H9 (cell line): ENCODE data around the gene DOCK2. TPM values are rescaled to one million over a fixed set of nuclear protein-coding genes. Genes with fewer than 3 reads are reported as not detected.

Experiments
- DNase-seq: peaks from one replicate; pipeline ENCODE4 v3.0.0-alpha.2; 2017
- H2AFZ ChIP-seq: one replicate; pipeline ENCODE4 v1.6.1; 2013; ENCODE audit warnings: mild to moderate bottlenecking, low read length, control low read depth, moderate library complexity
- H2AK5ac ChIP-seq: 2 replicates; pipeline ENCODE4 v1.6.1; 2013; ENCODE audit warnings: low read length, control low read depth, mixed read lengths; ENCODE audit not compliant: insufficient read length
- H2BK120ac ChIP-seq: one replicate; pipeline ENCODE4 v1.6.1; 2013; ENCODE audit warnings: low read depth, mild to moderate bottlenecking, low read length, control low read depth, inconsistent platforms; ENCODE audit not compliant: poor library complexity, severe bottlenecking
- H2BK12ac ChIP-seq: 2 replicates; pipeline ENCODE4 v1.6.1; 2013; ENCODE audit warnings: low read length, control low read depth, mixed read lengths, low read depth; ENCODE audit not compliant: insufficient read length
- H2BK15ac ChIP-seq: 2 replicates; pipeline ENCODE4 v1.6.1; 2013; ENCODE audit warnings: low read depth, low read length, control low read depth
- H2BK20ac ChIP-seq: one replicate; pipeline ENCODE4 v1.6.1; 2013; ENCODE audit warnings: low read depth, mild to moderate bottlenecking, low read length, control low read depth, inconsistent platforms; ENCODE audit not compliant: poor library complexity, severe bottlenecking
- H2BK5ac ChIP-seq: 2 replicates; pipeline ENCODE4 v1.6.1; 2013; ENCODE audit warnings: low read length, control low read depth, mixed read lengths; ENCODE audit not compliant: insufficient read length
- H3K14ac ChIP-seq: 2 replicates; pipeline ENCODE4 v1.6.1; 2013; ENCODE audit warnings: low read length, control low read depth; ENCODE audit not compliant: insufficient read depth
- H3K18ac ChIP-seq: 2 replicates; pipeline ENCODE4 v1.6.1; 2013; ENCODE audit warnings: low read depth, mild to moderate bottlenecking, mixed read lengths, low read length, control low read depth; ENCODE audit not compliant: insufficient read length
- H3K23ac ChIP-seq: 2 replicates; pipeline ENCODE4 v1.6.1; 2013; ENCODE audit warnings: low read length, control low read depth, mixed read lengths, low read depth; ENCODE audit not compliant: insufficient read length
- H3K23me2 ChIP-seq: 2 replicates; pipeline ENCODE4 v1.6.1; 2013; ENCODE audit warnings: low read depth, mild to moderate bottlenecking, mixed read lengths, low read length, control low read depth; ENCODE audit not compliant: insufficient read length, poor library complexity, severe bottlenecking
- H3K27ac ChIP-seq: 2 replicates; pipeline ENCODE4 v1.5.1; 2013; ENCODE audit warnings: low read length, control low read depth, mixed read lengths, low read depth; ENCODE audit not compliant: insufficient read length
- H3K27me3 ChIP-seq: 2 replicates; pipeline ENCODE4 v1.6.1; 2013; ENCODE audit warnings: low read length, control low read depth, inconsistent platforms; ENCODE audit not compliant: insufficient read depth
- H3K4ac ChIP-seq: 2 replicates; pipeline ENCODE4 v1.6.1; 2013; ENCODE audit warnings: low read depth, mild to moderate bottlenecking, control low read depth, inconsistent platforms, low read length, moderate library complexity
- H3K4me1 ChIP-seq: 2 replicates; pipeline ENCODE4 v1.6.1; 2013; ENCODE audit warnings: low read length, control low read depth, inconsistent platforms; ENCODE audit not compliant: insufficient read depth
- H3K4me2 ChIP-seq: 2 replicates; pipeline ENCODE4 v1.6.1; 2013; ENCODE audit warnings: low read length, control low read depth, mixed read lengths; ENCODE audit not compliant: insufficient read length, insufficient read depth
- H3K56ac ChIP-seq: 2 replicates; pipeline ENCODE4 v1.6.1; 2013; ENCODE audit warnings: low read depth, mild to moderate bottlenecking, mixed read lengths, low read length, control low read depth; ENCODE audit not compliant: insufficient read length
- H3K79me1 ChIP-seq: 2 replicates; pipeline ENCODE4 v1.6.1; 2013; ENCODE audit warnings: low read depth, mild to moderate bottlenecking, moderate library complexity, low read length, control low read depth, inconsistent platforms; ENCODE audit not compliant: insufficient read depth, poor library complexity, severe bottlenecking
- H3K79me2 ChIP-seq: 2 replicates; pipeline ENCODE4 v1.6.1; 2013; ENCODE audit warnings: low read length, control low read depth, inconsistent platforms; ENCODE audit not compliant: insufficient read depth
- H3K9ac ChIP-seq: 2 replicates; pipeline ENCODE4 v1.6.1; 2013; ENCODE audit warnings: low read length, control low read depth, mixed read lengths; ENCODE audit not compliant: insufficient read length; ENCODE audit errors: extremely low read depth
- H3K9me3 ChIP-seq: one replicate; pipeline ENCODE4 v1.6.1; 2013; ENCODE audit warnings: low read depth, low read length, inconsistent platforms; ENCODE audit not compliant: control insufficient read depth
- H3T11ph ChIP-seq: one replicate; pipeline ENCODE4 v1.6.1; 2013; ENCODE audit warnings: mild to moderate bottlenecking, low read length, control low read depth, inconsistent platforms
- H4K20me1 ChIP-seq: one replicate; pipeline ENCODE4 v1.6.1; 2013; ENCODE audit not compliant: control insufficient read depth, insufficient read length, insufficient read depth
- H4K5ac ChIP-seq: 2 replicates; pipeline ENCODE4 v1.6.1; 2013; ENCODE audit warnings: low read depth, mild to moderate bottlenecking, mixed read lengths, low read length, control low read depth; ENCODE audit not compliant: insufficient read length
- H4K8ac ChIP-seq: replicated peaks from 2 replicates; pipeline ENCODE4 v1.6.1; 2013; ENCODE audit warnings: low read length, control low read depth, mixed read lengths, low read depth; ENCODE audit not compliant: insufficient read length
- H4K91ac ChIP-seq: 2 replicates; pipeline ENCODE4 v1.6.1; 2013; ENCODE audit warnings: low read depth, mild to moderate bottlenecking, moderate library complexity, mixed read lengths, low read length, control low read depth; ENCODE audit not compliant: insufficient read length
- H3K27ac Mint-ChIP-seq, 3 experiments: 2 replicates in 2 of 3; 3 replicates in 1 of 3; pipeline ENCODE4 v1.8.0; 2020 to 2021; ENCODE audit warnings: mixed read lengths in 3 of 3, mild to moderate bottlenecking in 1 of 3, moderate library complexity in 1 of 3
- H3K27me3 Mint-ChIP-seq: 2 replicates; pipeline ENCODE4 v1.8.0; 2021; ENCODE audit warnings: low read depth, mild to moderate bottlenecking, moderate library complexity, mixed read lengths
- H3K36me3 Mint-ChIP-seq, 3 experiments: 2 replicates in 2 of 3; 3 replicates in 1 of 3; pipeline ENCODE4 v1.8.0; 2020 to 2021; ENCODE audit warnings: low read depth in 3 of 3, mixed read lengths in 3 of 3; ENCODE audit not compliant: insufficient read depth in 1 of 3
- H3K4me1 Mint-ChIP-seq, 2 experiments: 2 replicates each; pipeline ENCODE4 v1.8.0; 2020; ENCODE audit warnings: mixed read lengths in 2 of 2
- H3K4me3 Mint-ChIP-seq, 2 experiments: 2 replicates in 1 of 2; 3 replicates in 1 of 2; pipeline ENCODE4 v1.8.0; 2020 to 2021; ENCODE audit warnings: mild to moderate bottlenecking in 2 of 2, mixed read lengths in 2 of 2, moderate library complexity in 1 of 2
- H3K9me3 Mint-ChIP-seq, 2 experiments: 2 replicates in 1 of 2; 3 replicates in 1 of 2; pipeline ENCODE4 v1.8.0; 2020; ENCODE audit warnings: mild to moderate bottlenecking in 2 of 2, mixed read lengths in 2 of 2, moderate library complexity in 1 of 2
- WGBS: extraction: QIAGEN DNeasy Blood & Tissue Kit; methylation state at CpG from one replicate; pipeline ENCODE4 v1.1.7; 2013; ENCODE audit warnings: missing lambda C conversion rate, low lambda C conversion rate, mixed read lengths; ENCODE audit not compliant: insufficient read length; ENCODE audit errors: extremely low coverage; 5-methylcytosine and 5-hydroxymethylcytosine counted together
- total RNA-seq: library from RNA; stranded (reverse); gene quantifications from 2 replicates; pipeline ENCODE4 v1.2.1, GENCODE V29; 2021
- TF ChIP-seq, protein P1 (sequence below): fragments of 200-600 bp; sonication (generic); conservative IDR thresholded peaks from 3 replicates; pipeline ENCODE4 v1.8.0; 2021; ENCODE audit warnings: antibody characterized with exemption, mild to moderate bottlenecking

Gene DOCK2
- total RNA-seq, 1 experiment from 2014 or later = 7.8 TPM

DNA sequence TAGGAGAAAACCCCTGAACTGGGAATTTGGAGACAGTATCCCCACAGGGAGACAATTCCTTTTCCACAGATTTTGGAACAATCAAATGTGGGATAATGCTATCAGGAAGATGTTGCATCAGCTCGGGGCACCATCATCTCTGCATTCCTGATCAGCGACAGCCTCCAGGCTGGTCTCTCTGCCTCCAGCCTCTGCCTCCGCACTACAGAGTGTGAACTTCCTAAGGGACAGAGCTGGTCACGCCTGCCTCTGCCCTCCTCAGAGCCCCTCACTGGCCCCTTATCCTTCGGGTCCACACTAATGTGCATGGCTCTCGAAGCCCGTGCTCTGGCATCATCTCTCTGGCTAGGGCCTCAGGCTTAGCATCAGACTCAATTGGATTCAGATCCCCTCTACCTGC lies 477.2 kb downstream of the DOCK2 start:
- no peak overlapping the region for H3K56ac ChIP-seq
- H3T11ph ChIP-seq = no peak overlapping the region
- no peak overlapping the region for H2AK5ac ChIP-seq
- H4K8ac ChIP-seq = no peak overlapping the region
- no peak overlapping the region for H3K4ac ChIP-seq
- no peak overlapping the region for H2BK120ac ChIP-seq
- no peak overlapping the region for H2AFZ ChIP-seq
- no peak for DNase-seq
- no peak overlapping the region for H2BK12ac ChIP-seq
- H3K4me1 Mint-ChIP-seq = peaks cover 37 to 45% of the 10 kb centered on the region in 2 experiments
- no peak overlapping the region for H3K18ac ChIP-seq
- H4K91ac ChIP-seq = no peak overlapping the region
- no peak overlapping the region for H2BK20ac ChIP-seq
- no peaks in the 10 kb centered on the region for H4K20me1 ChIP-seq
- H3K27me3 ChIP-seq = no peaks in the 10 kb centered on the region; the same call in 1 of the 2 replicates
- peaks cover 81% of the 10 kb centered on the region for H3K27me3 Mint-ChIP-seq
- H3K23me2 ChIP-seq = no peaks in the 10 kb centered on the region
- H3K27ac Mint-ChIP-seq = no peak overlapping the region; a peak in 1 of 7 replicates
- H3K27ac ChIP-seq = no peak overlapping the region
- H3K79me2 ChIP-seq = no peaks in the 10 kb centered on the region
- H3K23ac ChIP-seq = no peak overlapping the region
- WGBS = no CpG with 5 or more reads among the region's 7 CpGs
- H3K4me2 ChIP-seq = no peak overlapping the region
- peaks cover 6% of the 10 kb centered on the region for H3K9me3 ChIP-seq
- no peak overlapping the region for H4K5ac ChIP-seq
- H3K36me3 Mint-ChIP-seq = peaks cover 9 to 18% (median 12%) of the 10 kb centered on the region in 3 experiments; a peak in 6 of 7 replicates
- H3K79me1 ChIP-seq = no peaks in the 10 kb centered on the region
- no peak overlapping the region for H3K14ac ChIP-seq
- no peak overlapping the region for H2BK5ac ChIP-seq
- H3K9me3 Mint-ChIP-seq = peaks cover 20 to 22% of the 10 kb centered on the region in 2 experiments
- H3K4me1 ChIP-seq = no peaks in the 10 kb centered on the region
- no peak overlapping the region for H3K4me3 Mint-ChIP-seq
- H3K9ac ChIP-seq = no peak overlapping the region
- H2BK15ac ChIP-seq = no peak overlapping the region
- TF ChIP-seq, protein P1, sequence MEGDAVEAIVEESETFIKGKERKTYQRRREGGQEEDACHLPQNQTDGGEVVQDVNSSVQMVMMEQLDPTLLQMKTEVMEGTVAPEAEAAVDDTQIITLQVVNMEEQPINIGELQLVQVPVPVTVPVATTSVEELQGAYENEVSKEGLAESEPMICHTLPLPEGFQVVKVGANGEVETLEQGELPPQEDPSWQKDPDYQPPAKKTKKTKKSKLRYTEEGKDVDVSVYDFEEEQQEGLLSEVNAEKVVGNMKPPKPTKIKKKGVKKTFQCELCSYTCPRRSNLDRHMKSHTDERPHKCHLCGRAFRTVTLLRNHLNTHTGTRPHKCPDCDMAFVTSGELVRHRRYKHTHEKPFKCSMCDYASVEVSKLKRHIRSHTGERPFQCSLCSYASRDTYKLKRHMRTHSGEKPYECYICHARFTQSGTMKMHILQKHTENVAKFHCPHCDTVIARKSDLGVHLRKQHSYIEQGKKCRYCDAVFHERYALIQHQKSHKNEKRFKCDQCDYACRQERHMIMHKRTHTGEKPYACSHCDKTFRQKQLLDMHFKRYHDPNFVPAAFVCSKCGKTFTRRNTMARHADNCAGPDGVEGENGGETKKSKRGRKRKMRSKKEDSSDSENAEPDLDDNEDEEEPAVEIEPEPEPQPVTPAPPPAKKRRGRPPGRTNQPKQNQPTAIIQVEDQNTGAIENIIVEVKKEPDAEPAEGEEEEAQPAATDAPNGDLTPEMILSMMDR = no peak
